ENCODE measurements around the gene GKN2.

DNA sequence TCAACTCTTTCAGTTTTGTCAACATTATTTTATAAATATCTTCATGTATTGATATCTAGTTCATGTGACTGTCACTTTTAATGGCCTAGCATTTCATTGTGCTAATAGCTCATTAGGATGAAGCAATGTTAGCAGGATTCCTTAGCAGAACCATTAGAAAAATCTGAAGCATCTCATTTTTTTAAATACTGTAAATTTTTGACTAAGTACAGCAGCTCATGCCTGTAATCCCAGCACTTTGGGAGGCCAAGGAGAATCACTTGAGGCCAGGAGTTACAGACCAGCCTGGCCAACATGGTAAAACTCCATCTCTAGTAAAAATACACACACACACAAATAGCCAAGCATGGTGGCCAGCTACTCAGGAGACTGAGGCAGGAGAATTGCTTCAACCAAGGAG, 44.7 kb upstream of the GKN2 start:
- TF ChIP-seq CSDC2 (CRISPR knock-in tag; IDR thresholded peaks at IDR 0.05): no peak
- no peak for TF ChIP-seq CSRNP3 (CRISPR knock-in tag; IDR thresholded peaks at IDR 0.05)
- TF ChIP-seq, protein P1, sequence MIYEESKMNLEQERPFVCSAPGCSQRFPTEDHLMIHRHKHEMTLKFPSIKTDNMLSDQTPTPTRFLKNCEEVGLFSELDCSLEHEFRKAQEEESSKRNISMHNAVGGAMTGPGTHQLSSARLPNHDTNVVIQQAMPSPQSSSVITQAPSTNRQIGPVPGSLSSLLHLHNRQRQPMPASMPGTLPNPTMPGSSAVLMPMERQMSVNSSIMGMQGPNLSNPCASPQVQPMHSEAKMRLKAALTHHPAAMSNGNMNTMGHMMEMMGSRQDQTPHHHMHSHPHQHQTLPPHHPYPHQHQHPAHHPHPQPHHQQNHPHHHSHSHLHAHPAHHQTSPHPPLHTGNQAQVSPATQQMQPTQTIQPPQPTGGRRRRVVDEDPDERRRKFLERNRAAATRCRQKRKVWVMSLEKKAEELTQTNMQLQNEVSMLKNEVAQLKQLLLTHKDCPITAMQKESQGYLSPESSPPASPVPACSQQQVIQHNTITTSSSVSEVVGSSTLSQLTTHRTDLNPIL (CRISPR knock-in tag; IDR thresholded peaks at IDR 0.05; ENCODE audit: low read depth): no peak
- no peak for TF ChIP-seq RARB (CRISPR knock-in tag; IDR thresholded peaks at IDR 0.05)
- no peak for TF ChIP-seq ISL1 (CRISPR knock-in tag; IDR thresholded peaks at IDR 0.05)
- TF ChIP-seq ZNF565 (CRISPR knock-in tag; conservative IDR thresholded peaks at IDR 0.05; ENCODE audit: low read depth): no peak
- TF ChIP-seq, protein P2, sequence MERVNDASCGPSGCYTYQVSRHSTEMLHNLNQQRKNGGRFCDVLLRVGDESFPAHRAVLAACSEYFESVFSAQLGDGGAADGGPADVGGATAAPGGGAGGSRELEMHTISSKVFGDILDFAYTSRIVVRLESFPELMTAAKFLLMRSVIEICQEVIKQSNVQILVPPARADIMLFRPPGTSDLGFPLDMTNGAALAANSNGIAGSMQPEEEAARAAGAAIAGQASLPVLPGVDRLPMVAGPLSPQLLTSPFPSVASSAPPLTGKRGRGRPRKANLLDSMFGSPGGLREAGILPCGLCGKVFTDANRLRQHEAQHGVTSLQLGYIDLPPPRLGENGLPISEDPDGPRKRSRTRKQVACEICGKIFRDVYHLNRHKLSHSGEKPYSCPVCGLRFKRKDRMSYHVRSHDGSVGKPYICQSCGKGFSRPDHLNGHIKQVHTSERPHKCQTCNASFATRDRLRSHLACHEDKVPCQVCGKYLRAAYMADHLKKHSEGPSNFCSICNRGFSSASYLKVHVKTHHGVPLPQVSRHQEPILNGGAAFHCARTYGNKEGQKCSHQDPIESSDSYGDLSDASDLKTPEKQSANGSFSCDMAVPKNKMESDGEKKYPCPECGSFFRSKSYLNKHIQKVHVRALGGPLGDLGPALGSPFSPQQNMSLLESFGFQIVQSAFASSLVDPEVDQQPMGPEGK (CRISPR knock-in tag; IDR thresholded peaks at IDR 0.05; ENCODE audit: borderline replicate concordance): no peak
- no peak for TF ChIP-seq ZNF8 (CRISPR knock-in tag; IDR thresholded peaks at IDR 0.05)
- TF ChIP-seq ZFP30 (CRISPR knock-in tag; IDR thresholded peaks at IDR 0.05): no peak

All from SK-N-SH treated with all-trans-retinoic acid at 6 μM for 48 hours (cell line).